HCT116 (cell line): Measurements from ENCODE around the gene SERINC3. TPM values are rescaled to one million over a fixed set of nuclear protein-coding genes. Genes with fewer than 3 reads are reported as not detected.

Experiments used
- ATAC-seq: fragments of 200-7000 bp; cut with Tn5 transposase; 2 replicates; pipeline ENCODE4 v1.9.1; 2020; ENCODE audit warnings: mild to moderate bottlenecking, moderate library complexity
- BruUV-seq: library from RNA; stranded (reverse); fragments of 400-500 nt; replicated peaks from 2 replicates; lab custom pipeline; 2021; lab: Mats Ljungman, UMichigan
- CTCF ChIA-PET: fragments of 300-600 bp; sonication (Branson Sonifier 250); formaldehyde crosslinking; loops from one replicate; lab custom pipeline; 2021; ENCODE audit warnings: antibody characterized with exemption; lab: Charles Lee
- POLR2A ChIA-PET: fragments of 300-600, 350-600 bp; sonication (Branson Sonifier 250); formaldehyde crosslinking; loops from one replicate; lab custom pipeline; 2021; ENCODE audit warnings: antibody characterized with exemption; lab: Charles Lee
- RAD21 ChIA-PET, 2 experiments: fragments of 300-600 bp; sonication (Branson Sonifier 250); formaldehyde crosslinking; loops; one replicate each; lab custom pipeline; 2023; ENCODE audit warnings: low total read pairs in 2 of 2; ENCODE audit not compliant: uncharacterized antibody in 2 of 2, unreplicated experiment in 2 of 2, low non-redundant PET in 1 of 2; lab: Charles Lee
- DNase-seq: peaks from one replicate; pipeline ENCODE4 v3.0.0-alpha.2; 2010; ENCODE audit warnings: low read depth, low spot score
- H2AFZ ChIP-seq: fragments of 200-600 bp; shearing (Covaris generic), sonication (generic); 2 replicates; pipeline ENCODE4 v1.6.1; 2017; ENCODE audit warnings: low read depth, mixed run types, mixed read lengths, antibody characterized with exemption, low read length; ENCODE audit not compliant: poor library complexity, severe bottlenecking
- H3K27ac ChIP-seq: 2 replicates; pipeline ENCODE4 v1.5.1; 2012; ENCODE audit warnings: low read depth, low read length
- H3K27me3 ChIP-seq: fragments of 200-600 bp; sonication (generic); 2 replicates; pipeline ENCODE4 v1.6.1; 2016; ENCODE audit warnings: mixed run types, low read length, mixed read lengths; ENCODE audit not compliant: insufficient read depth
- H3K36me3 ChIP-seq, 2 experiments: fragments of 200-500 bp in 1 of 2; fragments of 200-600 bp in 1 of 2; sonication (Bioruptor generic) in 1 of 2; sonication (generic) in 1 of 2; 2 replicates each; pipeline versions ENCODE4 v1.5.1 to v1.6.1; 2014 to 2016; ENCODE audit warnings: low read length in 2 of 2, inconsistent platforms in 1 of 2, mixed read lengths in 1 of 2, mixed run types in 1 of 2; ENCODE audit not compliant: insufficient read depth in 2 of 2, control insufficient read depth in 1 of 2
- H3K4me1 ChIP-seq, 2 experiments: fragments of 200-600 bp in 1 of 2; sonication (generic) in 1 of 2; 2 replicates each; pipeline versions ENCODE4 v1.5.1 to v1.6.1; 2012 to 2017; ENCODE audit warnings: low read length in 2 of 2, inconsistent platforms in 1 of 2, mild to moderate bottlenecking in 1 of 2, mixed read lengths in 1 of 2, mixed run types in 1 of 2, moderate library complexity in 1 of 2; ENCODE audit not compliant: insufficient read depth in 2 of 2, control insufficient read depth in 1 of 2
- H3K4me2 ChIP-seq: fragments of 200-600 bp; sonication (generic); 2 replicates; pipeline ENCODE4 v1.6.1; 2017; ENCODE audit warnings: mixed run types, low read length, mixed read lengths
- H3K4me3 ChIP-seq, 2 experiments: fragments of 200-600 bp in 1 of 2; sonication (generic) in 1 of 2; replicated peaks in 1 of 2; 2 replicates each; pipeline ENCODE4 v1.5.1; 2011 to 2016; ENCODE audit warnings: low read length in 2 of 2, control low read depth in 1 of 2, low read depth in 1 of 2, mild to moderate bottlenecking in 1 of 2, mixed read lengths in 1 of 2, mixed run types in 1 of 2
- H3K79me2 ChIP-seq: fragments of 200-600 bp; sonication (generic); 2 replicates; pipeline ENCODE4 v1.6.1; 2017; ENCODE audit warnings: mild to moderate bottlenecking, mixed run types, low read length, moderate library complexity, mixed read lengths; ENCODE audit not compliant: insufficient read depth
- H3K9ac ChIP-seq: fragments of 200-600 bp; sonication (generic); 2 replicates; pipeline ENCODE4 v1.6.1; 2016; ENCODE audit warnings: low read length, mixed read lengths
- H3K9me2 ChIP-seq: fragments of 200-600 bp; sonication (generic), shearing (Covaris generic); 2 replicates; pipeline ENCODE4 v1.6.1; 2017; ENCODE audit warnings: mixed run types, mild to moderate bottlenecking, moderate library complexity; ENCODE audit not compliant: insufficient read depth
- H3K9me3 ChIP-seq, 2 experiments: fragments of 200-500 bp in 1 of 2; fragments of 200-600 bp in 1 of 2; sonication (Bioruptor generic) in 1 of 2; sonication (generic) in 1 of 2; 2 replicates each; pipeline ENCODE4 v1.6.1; 2014 to 2017; ENCODE audit warnings: low read length in 2 of 2, mixed read lengths in 2 of 2, inconsistent platforms in 1 of 2, low read depth in 1 of 2, mild to moderate bottlenecking in 1 of 2, mixed run types in 1 of 2, moderate library complexity in 1 of 2; ENCODE audit not compliant: control insufficient read depth in 1 of 2, insufficient read depth in 1 of 2
- H4K20me1 ChIP-seq: fragments of 200-600 bp; sonication (generic), shearing (Covaris generic); 2 replicates; pipeline ENCODE4 v1.6.1; 2017; ENCODE audit warnings: mixed run types, mild to moderate bottlenecking, moderate library complexity; ENCODE audit not compliant: insufficient read depth
- CBX3 ChIP-seq: IDR thresholded peaks from 2 replicates; pipeline ENCODE4 v1.6.1; 2012; ENCODE audit warnings: low read depth
- CEBPB ChIP-seq: IDR thresholded peaks from 2 replicates; pipeline ENCODE4 v1.6.1; 2012; ENCODE audit warnings: low read depth
- CTCF ChIP-seq, 3 experiments: fragments of 200-600 bp in 1 of 3; sonication (generic) in 1 of 3; IDR thresholded peaks in 2 of 3; conservative IDR thresholded peaks in 1 of 3; 2 replicates each; pipeline ENCODE4 v1.5.1; 2012 to 2017; ENCODE audit warnings: low read depth in 2 of 3, low read length in 2 of 3, antibody characterized with exemption in 1 of 3, borderline replicate concordance in 1 of 3, control low read depth in 1 of 3, mild to moderate bottlenecking in 1 of 3, mixed read lengths in 1 of 3, mixed run types in 1 of 3, moderate library complexity in 1 of 3; ENCODE audit not compliant: insufficient read depth in 1 of 3
- EGR1 ChIP-seq: IDR thresholded peaks from 2 replicates; pipeline ENCODE4 v1.6.1; 2012; ENCODE audit warnings: low read depth
- ELF1 ChIP-seq: IDR thresholded peaks from 2 replicates; pipeline ENCODE4 v1.6.1; 2012; ENCODE audit warnings: low read depth, borderline replicate concordance
- FOSL1 ChIP-seq: IDR thresholded peaks from 2 replicates; pipeline ENCODE4 v1.6.1; 2012; ENCODE audit warnings: low read depth
- JUND ChIP-seq: IDR thresholded peaks from 2 replicates; pipeline ENCODE4 v1.6.1; 2012
- POLR2AphosphoS5 ChIP-seq: IDR thresholded peaks from 2 replicates; pipeline ENCODE4 v1.6.1; 2011; ENCODE audit warnings: mild to moderate bottlenecking, low read depth, low read length, moderate library complexity
- RAD21 ChIP-seq: IDR thresholded peaks from 2 replicates; pipeline ENCODE4 v1.6.1; 2012; ENCODE audit warnings: low read depth, mild to moderate bottlenecking
- YY1 ChIP-seq: IDR thresholded peaks from 2 replicates; pipeline ENCODE4 v1.6.1; 2011; ENCODE audit warnings: low read length, low read depth, moderate library complexity, mild to moderate bottlenecking; ENCODE audit not compliant: insufficient replicate concordance; ENCODE audit errors: extremely low read depth
- ZBTB33 ChIP-seq: IDR thresholded peaks from 2 replicates; pipeline ENCODE4 v1.6.1; 2011; ENCODE audit warnings: mild to moderate bottlenecking, low read length, moderate library complexity; ENCODE audit not compliant: insufficient replicate concordance; ENCODE audit errors: extremely low read depth
- ZFX ChIP-seq: fragments of 450-650 bp; IDR thresholded peaks from 2 replicates; pipeline ENCODE4 v1.6.1; 2017
- intact Hi-C: fragments of 100-400 bp; cut with micrococcal nuclease; formaldehyde crosslinking; loops from 2 replicates; pipeline ENCODE4 v1.10.0; 2022
- total RNA-seq: library from RNA; stranded (reverse); gene quantifications from one replicate; pipeline ENCODE4 v1.2.1, GENCODE V29; 2021; ENCODE audit not compliant: unreplicated experiment

Gene SERINC3
- total RNA-seq, 1 experiment from 2014 or later, result 56.8 TPM

- no peak overlapping the region for H3K4me2 ChIP-seq
These were observed 61.1 kb downstream of the SERINC3 start for GRCh38 chr20:44460795-44461141.

More at GRCh38 chr20:44460795-44461141, 61.1 kb downstream of the SERINC3 start:
- TF ChIP-seq FOSL1 (no peak), YY1 (no peak), JUND (no peak), ELF1 (no peak), ZBTB33 (no peak), CTCF (IDR thresholded peaks at IDR 0.05 in 2 of 3, conservative IDR thresholded peaks at IDR 0.05 in 1 of 3; ENCODE audit: borderline replicate concordance in 1 of 3, insufficient read depth in 1 of 3, low read depth in 2 of 3, low read length in 2 of 3) (peak; percentile 55 to 84 (median 65)), POLR2AphosphoS5 (no peak), EGR1 (no peak), RAD21 (peak; percentile 87), CBX3 (no peak), CEBPB (no peak), ZFX (no peak)
- H3K9me3 ChIP-seq, result no peaks in the 10 kb centered on the region
- H4K20me1 ChIP-seq, result no peaks in the 10 kb centered on the region
- H3K79me2 ChIP-seq, result no peaks in the 10 kb centered on the region
- H3K36me3 ChIP-seq, result no peaks in the 10 kb centered on the region
- H3K4me3 ChIP-seq, result no peak overlapping the region
- CTCF ChIA-PET, result interaction anchor here (1.0 to 1.2 kb wide), 3 partner anchors 73 to 243 kb away, joined by 3 to 10 read pairs (median 6); no protein-coding TSS in a partner anchor
- intact Hi-C loops, result loop anchor here (1.0 to 10.0 kb wide), 4 partner anchors 72 to 343 kb away; partner anchors contain the start of gene FITM2
- RAD21 ChIA-PET, result no interaction called here
- H3K9ac ChIP-seq, result no peak overlapping the region
- H2AFZ ChIP-seq, result peak overlapping the region; percentile 94
- ATAC-seq (peak; percentile 89), DNase-seq (peak; percentile 31)
- BruUV-seq, result no TSS peak
- peaks cover 0 to 8% of the 10 kb centered on the region in 2 experiments; a peak in 1 of 4 replicates for H3K4me1 ChIP-seq
- H3K27ac ChIP-seq, result no peak overlapping the region
- POLR2A ChIA-PET, result no interaction called here
- no peaks in the 10 kb centered on the region for H3K9me2 ChIP-seq
- no peaks in the 10 kb centered on the region for H3K27me3 ChIP-seq
